GM18868 (cell line): Measurements from ENCODE around the gene SMC4.

Experiments used
- ATAC-seq: cut with Tn5 transposase; IDR thresholded peaks from one replicate; pipeline ENCODE4 v1.9.1; 2021; ENCODE audit warnings: mild to moderate bottlenecking, moderate library complexity; ENCODE audit not compliant: unreplicated experiment

The SMC4 gene

GRCh38 chr3:160474416-160474838 lies 75.0 kb downstream of the SMC4 start:
- no peak for ATAC-seq

- ATAC-seq, result no peak
These were observed 75.7 kb downstream of the SMC4 start for GRCh38 chr3:160475153-160475552.

- no peak for ATAC-seq
These were observed 76.4 kb downstream of the SMC4 start for GRCh38 chr3:160475884-160476283.

GRCh38 chr3:160477750-160478149 lies 78.3 kb downstream of the SMC4 start:
- no peak for ATAC-seq

GRCh38 chr3:160478338-160478737 lies 78.9 kb downstream of the SMC4 start:
- ATAC-seq, result no peak

GRCh38 chr3:160479376-160479775 lies 79.9 kb downstream of the SMC4 start:
- no peak for ATAC-seq

- no peak for ATAC-seq
These were observed 81.5 kb downstream of the SMC4 start for GRCh38 chr3:160480931-160481330.

GRCh38 chr3:160481856-160482255 lies 82.4 kb downstream of the SMC4 start:
- ATAC-seq, result no peak

GRCh38 chr3:160482796-160483195 lies 83.3 kb downstream of the SMC4 start:
- ATAC-seq, result no peak
